ENCODE measurements around the gene ACOT6.

The ACOT6 gene

DNA sequence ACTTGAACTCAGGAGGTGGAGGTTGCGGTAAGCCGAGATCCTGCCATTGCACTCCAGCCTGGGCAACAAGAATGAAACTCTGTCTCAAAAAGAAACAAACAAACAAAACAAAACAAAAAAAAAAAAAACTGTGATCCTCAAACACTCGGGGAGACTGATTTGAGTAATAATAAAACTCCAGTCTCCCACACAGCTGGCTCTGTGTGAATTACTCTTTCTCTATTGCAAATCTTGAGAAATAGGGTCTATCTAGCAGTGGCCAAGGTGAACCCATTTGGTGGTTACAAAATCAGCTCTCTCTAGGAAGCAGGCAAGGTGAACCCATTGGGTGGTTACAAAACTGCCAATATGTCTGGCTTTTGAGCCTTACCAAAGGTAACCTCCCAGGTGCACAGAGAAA is 6.0 kb upstream of the ACOT6 start:
- Histone ChIP-seq H3K36me3 (no peaks in the 10 kb centered on the region), H3K9me3 (ENCODE audit: severe bottlenecking) (no peaks in the 10 kb centered on the region), H3K4me3 (ENCODE audit: low read depth, low read length) (no peak overlapping the region), H3K27ac (no peak overlapping the region), H3K27me3 (ENCODE audit: insufficient read depth, low read depth, severe bottlenecking) (no peaks in the 10 kb centered on the region)
- TF ChIP-seq, protein P1, sequence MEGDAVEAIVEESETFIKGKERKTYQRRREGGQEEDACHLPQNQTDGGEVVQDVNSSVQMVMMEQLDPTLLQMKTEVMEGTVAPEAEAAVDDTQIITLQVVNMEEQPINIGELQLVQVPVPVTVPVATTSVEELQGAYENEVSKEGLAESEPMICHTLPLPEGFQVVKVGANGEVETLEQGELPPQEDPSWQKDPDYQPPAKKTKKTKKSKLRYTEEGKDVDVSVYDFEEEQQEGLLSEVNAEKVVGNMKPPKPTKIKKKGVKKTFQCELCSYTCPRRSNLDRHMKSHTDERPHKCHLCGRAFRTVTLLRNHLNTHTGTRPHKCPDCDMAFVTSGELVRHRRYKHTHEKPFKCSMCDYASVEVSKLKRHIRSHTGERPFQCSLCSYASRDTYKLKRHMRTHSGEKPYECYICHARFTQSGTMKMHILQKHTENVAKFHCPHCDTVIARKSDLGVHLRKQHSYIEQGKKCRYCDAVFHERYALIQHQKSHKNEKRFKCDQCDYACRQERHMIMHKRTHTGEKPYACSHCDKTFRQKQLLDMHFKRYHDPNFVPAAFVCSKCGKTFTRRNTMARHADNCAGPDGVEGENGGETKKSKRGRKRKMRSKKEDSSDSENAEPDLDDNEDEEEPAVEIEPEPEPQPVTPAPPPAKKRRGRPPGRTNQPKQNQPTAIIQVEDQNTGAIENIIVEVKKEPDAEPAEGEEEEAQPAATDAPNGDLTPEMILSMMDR (IDR thresholded peaks at IDR 0.05; ENCODE audit: low read depth, low read length), result no peak
- no peak for DNase-seq

DNA sequence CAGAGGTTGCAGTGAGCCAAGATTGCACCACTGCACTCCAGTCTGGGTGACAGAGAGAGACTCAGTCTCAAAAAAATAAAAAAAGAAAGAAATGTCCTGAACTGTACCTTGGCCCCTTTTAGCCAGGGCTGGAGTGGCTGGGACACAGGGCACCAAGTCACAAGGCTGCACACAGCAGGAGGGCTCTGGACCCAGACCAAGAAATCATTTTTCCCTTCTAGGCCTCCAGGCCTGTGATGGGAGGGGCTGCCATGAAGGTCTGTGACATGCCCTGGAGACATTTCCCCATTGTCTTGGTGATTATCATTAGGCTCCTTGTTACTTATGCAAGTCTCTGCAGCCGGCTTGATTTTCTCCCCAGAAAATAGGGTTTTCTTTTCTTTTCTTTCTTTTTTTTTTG is 5.1 kb upstream of the ACOT6 start:
- Histone ChIP-seq H3K36me3 (no peaks in the 10 kb centered on the region), H3K4me3 (ENCODE audit: low read depth, low read length) (no peak overlapping the region), H3K27me3 (ENCODE audit: insufficient read depth, low read depth, severe bottlenecking) (no peaks in the 10 kb centered on the region), H3K27ac (no peak overlapping the region), H3K9me3 (ENCODE audit: severe bottlenecking) (no peaks in the 10 kb centered on the region)
- TF ChIP-seq, protein P1 (IDR thresholded peaks at IDR 0.05; ENCODE audit: low read depth, low read length), result no peak
- DNase-seq, result no peak

DNA sequence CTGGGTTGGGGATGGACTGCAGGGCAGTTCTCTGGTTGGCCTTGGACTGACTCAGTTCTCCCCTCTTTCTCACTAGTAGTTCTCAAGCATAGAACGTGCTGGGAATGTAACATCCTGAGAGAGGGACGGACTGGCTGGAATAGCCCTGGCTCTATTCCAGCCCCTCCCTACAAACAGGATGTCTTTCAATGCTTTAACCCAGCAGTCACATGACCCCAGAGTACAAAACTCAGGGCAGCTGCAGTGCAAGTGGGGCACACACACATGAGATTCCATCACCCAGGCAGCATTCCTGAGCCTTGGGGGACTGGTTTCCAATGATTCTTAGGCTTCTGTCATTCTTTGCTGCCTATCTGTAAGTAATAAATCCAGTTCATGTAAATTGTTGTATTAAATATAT is 1.6 kb upstream of the ACOT6 start:
- H3K27ac ChIP-seq, result no peak overlapping the region
- TF ChIP-seq, protein P1 (IDR thresholded peaks at IDR 0.05; ENCODE audit: low read depth, low read length), result no peak
- H3K27me3 ChIP-seq (ENCODE audit: insufficient read depth, low read depth, severe bottlenecking), result no peaks in the 10 kb centered on the region
- no peaks in the 10 kb centered on the region for H3K9me3 ChIP-seq (ENCODE audit: severe bottlenecking)
- H3K4me3 ChIP-seq (ENCODE audit: low read depth, low read length), result no peak overlapping the region
- no peaks in the 10 kb centered on the region for H3K36me3 ChIP-seq
- DNase-seq, result no peak

DNA sequence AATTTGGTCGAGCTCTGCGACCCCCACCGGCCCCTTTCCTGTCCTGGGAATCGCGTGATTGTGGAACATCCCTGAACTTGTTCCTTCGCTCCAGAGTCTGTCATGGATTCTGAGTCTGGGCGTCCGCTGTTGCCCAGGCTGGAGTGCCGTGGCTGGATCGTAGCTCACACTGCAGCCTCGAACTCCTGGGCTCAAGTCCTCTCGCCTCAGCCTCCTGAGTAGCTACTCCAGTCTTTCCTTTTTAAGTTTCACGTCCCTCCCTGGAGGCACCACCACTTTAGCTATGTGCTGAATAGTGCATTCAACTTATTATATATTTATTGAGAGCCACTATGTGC is 698 bp downstream of the ACOT6 start:
- Histone ChIP-seq H3K36me3 (no peaks in the 10 kb centered on the region), H3K27ac (peak overlapping the region; percentile 45; the same call in 1 of the 2 replicates), H3K27me3 (ENCODE audit: insufficient read depth, low read depth, severe bottlenecking) (no peaks in the 10 kb centered on the region), H3K9me3 (ENCODE audit: severe bottlenecking) (no peaks in the 10 kb centered on the region), H3K4me3 (ENCODE audit: low read depth, low read length) (peak overlapping the region; percentile 57)
- DNase-seq, result no peak
- TF ChIP-seq, protein P1 (IDR thresholded peaks at IDR 0.05; ENCODE audit: low read depth, low read length), result no peak

DNA sequence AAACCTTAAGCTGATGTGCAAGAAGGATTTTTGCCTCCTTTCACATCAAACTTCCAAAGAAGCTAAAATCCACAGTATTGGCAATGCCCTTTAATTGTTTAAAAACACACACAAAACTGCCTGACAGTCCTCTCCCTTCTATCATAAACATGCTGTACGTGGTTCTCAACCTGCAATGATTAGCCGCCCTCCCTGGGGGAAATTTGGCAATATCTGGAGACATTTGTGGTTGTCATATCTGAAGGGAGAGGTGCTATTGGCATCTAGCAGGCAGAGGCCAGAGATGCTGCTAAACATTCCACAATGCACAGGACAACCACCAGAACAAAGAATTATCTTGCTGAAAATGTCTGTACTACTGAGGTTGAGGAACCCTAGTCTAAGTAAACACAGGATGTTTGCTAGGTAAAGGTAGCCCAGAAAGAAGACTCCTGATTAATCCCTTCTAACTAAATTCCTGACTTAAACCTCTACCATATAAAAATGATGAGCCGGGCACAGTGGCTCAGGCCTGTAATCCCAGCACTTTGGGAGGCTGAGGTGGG is 1.2 kb downstream of the ACOT6 start:
- Histone ChIP-seq H3K4me3 (ENCODE audit: low read depth, low read length) (no peak overlapping the region), H3K27ac (no peak overlapping the region), H3K27me3 (ENCODE audit: insufficient read depth, low read depth, severe bottlenecking) (no peaks in the 10 kb centered on the region), H3K9me3 (ENCODE audit: severe bottlenecking) (no peaks in the 10 kb centered on the region), H3K36me3 (no peaks in the 10 kb centered on the region)
- no peak for DNase-seq
- TF ChIP-seq, protein P1 (IDR thresholded peaks at IDR 0.05; ENCODE audit: low read depth, low read length), result no peak

DNA sequence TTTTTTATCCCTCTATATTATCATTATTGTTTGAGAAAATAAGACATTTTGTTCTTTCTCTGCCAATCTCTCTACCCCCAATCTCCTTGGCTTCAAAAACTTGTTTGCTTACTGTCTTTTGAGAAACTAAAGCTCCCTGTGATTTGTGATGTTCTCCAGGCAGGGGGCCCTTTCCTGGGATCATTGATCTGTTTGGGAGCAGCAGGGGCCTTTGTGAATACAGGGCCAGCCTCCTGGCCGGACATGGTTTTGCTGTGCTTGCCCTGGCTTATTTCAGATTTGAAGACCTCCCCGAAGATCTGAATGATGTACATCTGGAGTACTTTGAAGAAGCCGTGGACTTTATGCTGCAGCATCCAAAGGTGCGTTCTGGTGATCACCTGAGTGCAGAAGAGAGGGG is 4.5 kb downstream of the ACOT6 start:
- TF ChIP-seq, protein P1 (IDR thresholded peaks at IDR 0.05; ENCODE audit: low read depth, low read length), result no peak
- H3K36me3 ChIP-seq, result no peaks in the 10 kb centered on the region
- no peak overlapping the region for H3K4me3 ChIP-seq (ENCODE audit: low read depth, low read length)
- no peaks in the 10 kb centered on the region for H3K27me3 ChIP-seq (ENCODE audit: insufficient read depth, low read depth, severe bottlenecking)
- DNase-seq, result no peak
- no peak overlapping the region for H3K27ac ChIP-seq
- no peaks in the 10 kb centered on the region for H3K9me3 ChIP-seq (ENCODE audit: severe bottlenecking)
